Measurements from ENCODE around the gene B3GNT8. TPM values are rescaled to one million over a fixed set of nuclear protein-coding genes. Genes with fewer than 3 reads are reported as not detected.
"Not testable (repeated sequence)": the region's sequence is repeated elsewhere in the genome, so short reads cannot be mapped to it uniquely, and the experiment has no call there.

B3GNT8 gene
- total RNA-seq, 1 donor from 2014 or later: 2.8 TPM

DNA sequence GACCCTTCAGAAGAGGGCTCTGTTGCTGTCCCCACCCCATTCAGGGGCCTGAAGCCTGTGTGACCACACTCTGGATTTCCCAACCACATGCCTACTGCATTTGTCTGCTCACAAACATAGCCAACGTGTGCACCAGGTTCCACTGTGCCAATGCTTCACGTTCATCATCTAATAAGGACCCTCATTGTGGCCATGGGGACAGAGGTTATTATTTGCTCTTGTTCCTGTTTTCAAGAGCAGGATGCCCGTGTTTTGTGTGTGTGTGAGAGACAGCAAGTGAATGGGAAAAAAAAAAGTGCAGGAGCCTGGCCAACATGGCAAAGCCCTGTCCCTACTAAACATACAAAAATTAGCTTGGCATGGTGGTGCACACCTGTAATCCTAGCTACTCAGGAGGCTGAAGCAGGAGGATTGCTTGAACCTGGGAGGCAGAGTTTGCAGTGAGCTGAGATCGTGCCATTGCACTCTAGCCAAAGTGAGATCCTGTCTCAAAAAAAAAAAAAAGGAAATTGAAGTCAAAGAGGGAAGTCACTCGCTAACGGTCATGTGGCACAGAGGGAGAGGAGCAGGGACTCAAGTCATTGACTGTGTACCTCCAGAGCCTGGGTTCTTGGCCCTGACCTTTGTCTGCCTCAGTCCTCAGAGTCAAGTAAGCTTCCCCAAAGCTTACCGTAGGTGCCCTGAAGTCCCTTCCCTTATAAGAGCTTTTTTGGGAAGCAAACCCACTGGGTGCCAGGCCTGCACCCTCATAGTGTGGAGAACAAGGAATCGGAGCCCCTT is 6.9 kb downstream of the B3GNT8 start:
- intact Hi-C loops (cut with micrococcal nuclease): no loop called here

DNA sequence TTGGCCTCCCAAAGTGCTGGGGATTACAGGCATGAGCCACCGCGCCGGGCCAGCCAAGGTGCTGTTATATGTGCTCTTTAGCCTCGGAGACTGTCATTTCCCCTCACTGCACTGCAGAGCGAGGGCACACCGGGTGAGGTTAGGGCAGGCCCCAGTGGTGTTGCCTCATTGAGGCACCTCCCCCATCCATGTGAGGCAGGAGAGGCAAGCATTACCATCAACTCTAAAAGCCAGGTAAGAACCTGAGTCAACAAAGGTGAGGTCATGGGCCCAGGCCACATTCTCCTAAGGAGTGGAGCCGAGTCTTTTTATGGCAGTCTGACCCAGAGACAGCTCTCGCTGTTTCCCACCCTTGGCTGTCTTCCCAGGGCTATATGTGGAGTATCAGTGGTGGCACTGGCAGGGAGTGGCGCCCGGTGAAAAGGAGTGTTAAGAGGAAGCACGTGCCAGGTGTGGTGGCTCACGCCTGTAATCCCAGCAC is 10.9 kb downstream of the B3GNT8 start:
- intact Hi-C loops (cut with micrococcal nuclease): no loop called here

DNA sequence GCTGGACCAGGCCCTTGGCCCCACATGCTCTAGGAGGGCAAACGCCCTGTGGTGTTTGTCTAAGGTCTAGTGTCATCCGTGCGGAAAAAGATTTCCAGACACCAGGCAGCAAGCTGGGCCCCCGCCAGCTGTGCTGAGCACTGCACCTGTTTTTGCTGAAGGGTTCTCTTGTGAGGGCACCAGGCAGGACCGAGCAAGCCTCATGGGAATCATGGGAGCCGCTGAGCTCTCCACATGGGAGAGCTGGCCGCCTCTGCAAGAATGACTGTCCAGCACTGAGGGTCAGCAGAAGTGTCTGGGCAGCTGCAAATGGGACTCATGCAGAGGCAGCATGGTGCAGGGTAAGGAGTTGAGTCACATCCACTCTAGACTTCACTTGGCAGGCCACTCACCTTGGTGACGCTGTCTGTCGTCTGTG is 12.0 kb downstream of the B3GNT8 start:
- intact Hi-C loops (cut with micrococcal nuclease): no loop called here

DNA sequence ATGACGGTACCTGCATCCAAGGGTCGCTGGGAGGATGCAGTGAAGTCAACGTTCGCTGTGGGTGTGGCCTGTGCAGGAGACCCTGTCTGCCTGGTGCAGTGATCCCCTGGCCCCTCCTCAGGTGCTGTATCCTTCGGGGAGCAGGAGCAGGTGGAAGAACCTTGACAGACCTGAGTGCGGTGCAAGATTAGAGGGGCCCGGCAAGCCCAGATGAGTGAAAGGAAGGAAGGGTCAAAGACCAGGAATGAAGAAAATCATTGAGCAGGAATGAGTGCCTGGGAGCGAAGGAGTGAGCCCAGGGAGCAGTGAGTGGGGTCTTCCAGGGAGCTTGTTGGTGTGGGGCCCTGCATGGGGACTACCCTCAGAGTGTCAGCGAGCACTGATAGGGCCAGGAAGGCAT is 12.7 kb downstream of the B3GNT8 start:
- intact Hi-C loops (cut with micrococcal nuclease): no loop called here

DNA sequence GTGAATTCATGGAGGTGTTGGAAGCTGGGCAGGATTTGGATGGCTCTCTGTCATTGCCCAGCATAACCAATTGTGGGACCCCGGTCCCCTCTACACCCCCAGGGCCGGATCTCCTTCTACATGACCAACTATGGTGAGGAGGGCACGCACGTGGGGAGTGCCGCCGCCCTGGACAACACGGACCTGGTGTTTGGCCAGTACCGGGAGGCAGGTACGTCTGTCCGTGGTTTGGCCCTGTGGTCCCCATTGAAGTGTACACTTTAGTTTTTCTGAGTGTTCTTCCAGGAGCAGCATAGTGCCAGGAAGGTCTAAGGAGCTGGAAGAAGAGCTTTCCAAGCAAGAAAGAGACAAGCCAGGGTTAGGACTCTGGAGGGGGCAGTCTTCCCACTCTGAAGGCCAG is 13.2 kb downstream of the B3GNT8 start:
- intact Hi-C loops (cut with micrococcal nuclease): no loop called here

DNA sequence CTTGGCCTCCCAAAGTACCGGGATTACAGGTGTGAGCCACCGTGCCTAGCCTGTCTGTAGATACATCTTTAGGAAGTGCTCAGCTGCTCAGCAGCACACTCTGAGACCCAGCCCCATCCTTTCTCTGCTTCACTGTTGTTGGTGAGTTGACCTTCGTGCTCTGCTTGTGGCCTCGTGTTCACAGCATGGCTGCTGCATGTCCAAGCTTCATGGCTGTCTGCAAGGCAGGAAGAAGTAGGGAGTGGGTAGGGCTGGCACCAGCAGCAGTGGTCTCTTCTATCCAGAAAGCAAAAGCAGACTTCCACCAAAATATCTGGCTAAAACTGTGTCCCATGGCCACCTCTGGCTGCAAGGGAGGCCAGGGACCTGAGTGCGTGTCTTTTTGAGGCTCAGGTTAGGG is 14.2 kb downstream of the B3GNT8 start:
- intact Hi-C loops (cut with micrococcal nuclease): no loop called here

DNA sequence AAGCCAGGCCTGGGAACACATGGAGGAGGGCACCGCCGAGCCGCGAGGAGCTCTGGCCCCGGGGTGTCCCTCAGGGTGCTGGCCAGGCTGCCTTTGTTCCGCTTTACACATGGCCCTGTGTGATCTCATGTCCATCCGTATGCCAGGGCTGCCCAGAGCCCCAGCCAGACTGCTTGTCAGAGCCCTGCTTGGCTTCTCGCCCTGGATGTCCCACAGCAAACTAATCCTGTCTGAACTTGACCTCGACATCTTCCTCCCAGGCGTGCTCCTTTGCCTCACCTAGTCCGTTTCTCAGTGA is 15.3 kb downstream of the B3GNT8 start:
- intact Hi-C loops (cut with micrococcal nuclease): no loop called here

DNA sequence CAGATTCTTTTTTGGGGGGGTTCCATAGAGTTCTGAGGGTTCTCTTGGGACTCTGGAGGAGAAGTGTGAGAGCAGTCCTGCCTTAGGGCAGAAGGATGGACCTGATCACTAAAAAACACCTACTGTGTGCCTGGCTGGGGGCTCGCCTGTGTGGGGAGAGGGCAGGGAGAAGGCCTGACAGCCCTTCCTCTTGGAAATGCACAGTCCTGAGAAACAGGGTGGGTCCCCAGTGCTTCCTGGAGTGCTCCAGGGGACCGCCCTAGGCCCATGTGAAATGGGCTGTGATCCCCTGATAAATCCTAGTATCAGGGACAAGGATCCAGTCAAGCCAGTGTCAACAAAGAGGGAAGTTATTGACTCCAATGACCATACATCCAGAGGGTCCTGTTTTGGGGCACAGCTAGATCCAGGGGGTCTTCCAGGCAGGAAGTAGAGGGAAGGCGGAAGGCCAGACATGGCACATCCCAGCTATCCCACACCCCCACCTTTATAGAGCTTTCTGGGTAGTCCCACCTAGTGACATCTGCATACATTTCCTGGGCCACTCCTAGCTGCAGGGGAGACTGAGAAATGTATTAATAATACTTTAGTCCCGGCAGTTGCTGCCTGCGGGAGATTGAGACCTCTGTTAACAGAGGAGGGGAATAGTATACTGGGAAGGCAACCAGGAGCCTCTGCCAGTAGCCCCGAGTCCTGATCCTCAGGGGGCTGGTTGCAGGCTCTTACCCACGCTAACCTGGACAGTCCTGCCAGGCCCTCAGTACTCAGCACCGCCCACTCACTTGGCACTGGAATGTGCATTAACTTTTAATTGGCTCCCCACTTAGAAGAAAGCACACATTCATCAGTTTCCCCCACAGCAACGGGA is 15.8 kb downstream of the B3GNT8 start:
- intact Hi-C loops (cut with micrococcal nuclease): no loop called here

DNA sequence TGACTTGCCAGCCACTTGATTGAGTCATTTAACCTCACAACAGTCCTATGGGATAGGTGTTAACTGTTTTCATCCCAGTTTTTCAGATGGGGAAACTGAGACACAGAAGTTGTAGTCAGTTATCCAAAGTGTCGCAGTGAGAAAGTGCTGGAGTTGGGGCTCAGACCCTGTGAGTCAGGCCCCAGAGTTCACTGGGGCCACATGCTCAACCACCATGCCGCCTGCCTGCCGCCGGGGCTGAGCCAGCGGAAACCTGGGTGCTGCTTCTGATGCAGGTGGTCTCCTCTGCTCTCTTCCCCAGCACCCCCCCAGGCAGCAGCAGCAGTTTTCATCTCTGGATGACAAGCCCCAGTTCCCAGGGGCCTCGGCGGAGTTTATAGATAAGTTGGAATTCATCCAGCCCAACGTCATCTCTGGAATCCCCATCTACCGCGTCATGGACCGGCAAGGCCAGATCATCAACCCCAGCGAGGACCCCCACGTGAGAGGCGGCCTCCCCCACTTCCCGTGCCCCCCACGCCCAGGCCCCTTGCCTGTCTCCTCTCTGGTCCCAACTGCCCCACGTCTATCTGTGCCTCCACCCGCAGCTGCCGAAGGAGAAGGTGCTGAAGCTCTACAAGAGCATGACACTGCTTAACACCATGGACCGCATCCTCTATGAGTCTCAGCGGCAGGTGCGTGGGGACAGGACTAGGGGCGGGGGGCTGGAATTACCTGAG is 16.7 kb downstream of the B3GNT8 start:
- intact Hi-C loops (cut with micrococcal nuclease): no loop called here

DNA sequence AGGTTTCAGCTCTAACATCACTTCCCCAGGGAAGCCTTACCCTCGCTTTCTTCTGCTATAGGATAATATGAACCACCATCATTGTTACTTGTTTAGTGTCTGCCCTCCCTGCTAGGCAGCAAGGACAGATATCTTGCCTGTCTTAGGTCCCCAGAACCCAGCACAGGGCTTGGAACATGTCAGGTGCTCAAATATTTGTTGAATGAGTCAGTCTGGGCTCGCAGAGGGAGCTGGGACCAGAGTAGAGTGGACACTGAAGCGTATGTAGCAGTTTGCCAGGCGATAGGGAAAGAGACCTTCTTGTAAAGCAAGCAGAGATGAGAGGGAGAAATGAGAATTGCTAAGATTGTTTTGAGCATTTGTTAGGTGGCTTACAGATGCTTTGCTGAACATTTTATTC is 17.9 kb downstream of the B3GNT8 start:
- intact Hi-C loops (cut with micrococcal nuclease): no loop called here

DNA sequence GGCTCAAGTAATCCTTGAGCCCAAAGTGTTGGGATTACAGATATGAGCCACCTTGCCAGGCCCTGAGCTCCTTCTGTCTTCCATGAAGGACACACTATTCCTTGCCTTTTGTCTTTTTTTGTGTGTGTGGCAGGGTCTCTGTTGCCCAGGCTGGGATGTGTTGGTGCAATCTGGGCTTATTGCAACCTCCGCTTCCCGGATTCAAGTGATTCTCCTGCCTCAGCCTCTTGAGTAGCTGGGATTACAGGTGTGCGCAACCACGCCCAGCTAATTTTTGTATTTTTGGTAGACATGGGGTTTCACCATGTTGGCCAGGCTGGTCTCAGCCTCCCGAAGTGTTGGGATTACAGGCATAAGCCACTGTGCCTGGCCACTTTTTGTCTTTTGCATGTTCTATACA is 18.3 kb downstream of the B3GNT8 start:
- intact Hi-C loops (cut with micrococcal nuclease): not testable (repeated sequence)

DNA sequence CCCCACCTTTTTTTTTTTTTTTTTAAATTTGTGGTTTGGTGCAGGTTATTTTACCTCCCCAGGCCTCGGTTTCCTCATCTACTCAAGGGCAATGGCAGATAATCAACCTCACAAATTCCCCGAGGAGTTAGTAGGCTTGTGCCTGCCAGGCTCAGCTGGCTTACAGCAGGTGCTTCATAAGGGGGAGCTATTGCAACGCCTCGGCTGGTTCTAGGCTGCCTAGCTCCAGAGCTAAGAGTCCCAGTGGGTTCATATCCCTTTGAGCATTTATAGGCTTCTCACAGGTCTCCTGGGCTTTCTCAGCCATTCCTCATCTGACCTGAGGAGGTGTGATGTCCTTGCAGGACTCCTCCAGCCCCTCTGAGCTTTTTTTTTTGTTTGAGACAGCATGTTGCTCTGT is 18.9 kb downstream of the B3GNT8 start:
- intact Hi-C loops (cut with micrococcal nuclease): no loop called here

DNA sequence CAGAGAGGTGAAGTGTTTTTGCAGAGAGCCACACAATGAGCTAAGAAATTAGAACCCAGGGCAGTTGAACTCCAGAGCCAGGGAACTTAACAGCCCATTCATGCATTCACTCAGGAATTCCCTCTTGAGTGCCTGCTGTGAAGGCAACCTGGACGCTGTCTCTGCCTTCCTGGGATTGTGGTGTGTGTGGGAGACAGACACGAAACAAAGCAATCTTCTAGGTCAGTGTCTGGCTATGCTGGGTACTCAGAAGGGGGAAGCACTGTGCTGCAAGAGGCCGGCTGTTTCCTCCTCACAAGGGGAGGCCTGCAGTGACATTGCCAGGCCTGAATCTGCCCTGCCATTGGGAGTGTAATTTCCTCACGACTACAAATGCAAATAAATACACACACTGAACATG is 19.9 kb downstream of the B3GNT8 start:
- intact Hi-C loops (cut with micrococcal nuclease): no loop called here

DNA sequence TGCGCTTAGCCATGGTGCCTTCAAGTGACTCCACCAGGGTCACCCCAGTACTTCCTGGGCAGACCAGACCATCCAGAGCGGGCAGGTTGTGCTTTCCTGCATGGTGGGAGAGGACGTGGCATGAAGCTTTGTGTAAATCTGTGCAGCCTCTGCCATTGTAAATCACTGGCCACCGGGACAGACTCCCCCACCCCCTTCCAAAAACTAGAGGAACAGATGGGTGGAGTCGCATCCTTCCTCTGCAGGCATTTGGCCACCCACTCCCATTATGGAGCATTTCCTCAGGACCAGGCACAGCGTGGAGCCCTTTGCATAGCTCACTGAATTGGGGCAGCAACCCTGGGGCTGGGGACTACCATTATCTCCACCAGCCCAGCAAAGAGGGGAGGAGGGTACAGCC is 21.4 kb downstream of the B3GNT8 start:
- intact Hi-C loops (cut with micrococcal nuclease): no loop called here

DNA sequence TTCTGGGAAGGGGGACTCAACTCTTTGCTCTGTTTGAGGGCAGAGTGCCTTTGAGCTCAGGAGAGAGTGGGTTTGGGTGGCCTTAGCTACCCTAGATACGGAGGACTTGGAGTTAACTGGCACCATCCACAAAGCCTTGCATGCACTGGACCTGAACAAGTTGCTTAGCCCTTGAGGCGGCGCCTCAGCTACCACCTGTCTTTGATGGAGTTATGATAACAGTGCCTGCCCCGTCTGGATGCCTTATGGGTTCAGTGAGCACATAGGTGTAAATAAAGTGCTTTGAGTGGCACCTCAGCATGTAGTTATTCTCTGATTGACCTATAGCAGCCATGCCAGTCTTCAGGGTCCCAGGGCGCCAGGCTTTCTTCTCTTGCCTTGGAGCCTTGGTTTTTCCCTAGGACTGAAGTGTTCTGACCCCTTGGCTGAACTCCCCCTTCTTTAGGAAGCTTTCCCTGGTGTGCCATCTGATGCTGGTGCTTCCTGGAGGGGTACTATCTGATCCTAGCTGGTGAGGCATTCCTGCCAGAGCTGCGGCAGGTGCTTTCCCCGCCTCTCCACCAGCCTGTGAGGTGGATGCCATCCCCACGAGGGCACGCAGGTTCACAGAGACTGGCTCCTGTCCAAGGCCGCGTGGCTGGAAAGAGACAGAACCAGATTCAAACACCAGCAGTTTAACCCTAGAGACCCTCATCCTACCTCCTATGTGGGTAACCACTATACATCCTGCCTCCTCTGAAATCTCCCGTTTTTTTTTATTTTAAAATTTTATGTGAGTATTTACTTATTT is 23.8 kb downstream of the B3GNT8 start:
- intact Hi-C loops (cut with micrococcal nuclease): no loop called here

DNA sequence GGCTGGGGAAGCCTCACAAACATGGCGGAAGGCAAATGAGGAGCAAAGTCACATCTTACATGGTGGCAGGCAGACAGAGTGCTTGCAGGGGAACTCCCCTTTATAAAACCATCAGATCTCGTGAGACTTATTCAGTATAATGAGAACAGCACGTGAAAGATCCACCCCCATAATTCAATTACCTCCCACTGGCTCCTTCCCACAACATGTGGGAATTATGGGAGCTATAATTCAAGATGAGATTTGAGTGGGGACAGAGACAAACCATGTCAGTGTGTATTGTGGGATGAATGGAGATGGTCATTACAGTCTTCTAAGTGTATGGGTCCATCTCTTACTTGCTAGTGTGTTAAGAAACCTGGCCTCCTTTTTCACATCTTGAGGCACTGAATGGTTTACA is 25.2 kb downstream of the B3GNT8 start:
- intact Hi-C loops (cut with micrococcal nuclease): no loop called here

DNA sequence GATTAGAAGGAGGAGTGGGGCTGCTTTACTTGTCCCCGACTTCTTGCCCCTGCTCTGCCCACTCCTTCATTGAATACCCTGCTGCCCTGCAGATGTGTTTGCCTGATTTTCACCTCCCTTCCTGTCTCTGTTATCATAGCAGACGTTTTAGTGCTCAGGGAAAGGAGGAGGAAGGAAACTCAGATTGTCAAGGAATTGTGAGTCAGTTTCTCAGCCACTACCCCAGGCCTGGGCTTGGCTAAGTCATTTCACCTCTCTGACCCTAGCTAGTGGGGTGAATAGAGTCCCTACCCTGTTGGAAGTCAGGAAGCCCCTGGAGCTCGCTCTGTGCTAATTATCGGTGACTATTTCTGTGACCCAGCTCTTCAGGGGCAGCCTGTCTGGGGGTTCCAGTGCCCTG is 25.7 kb downstream of the B3GNT8 start:
- intact Hi-C loops (cut with micrococcal nuclease): no loop called here

DNA sequence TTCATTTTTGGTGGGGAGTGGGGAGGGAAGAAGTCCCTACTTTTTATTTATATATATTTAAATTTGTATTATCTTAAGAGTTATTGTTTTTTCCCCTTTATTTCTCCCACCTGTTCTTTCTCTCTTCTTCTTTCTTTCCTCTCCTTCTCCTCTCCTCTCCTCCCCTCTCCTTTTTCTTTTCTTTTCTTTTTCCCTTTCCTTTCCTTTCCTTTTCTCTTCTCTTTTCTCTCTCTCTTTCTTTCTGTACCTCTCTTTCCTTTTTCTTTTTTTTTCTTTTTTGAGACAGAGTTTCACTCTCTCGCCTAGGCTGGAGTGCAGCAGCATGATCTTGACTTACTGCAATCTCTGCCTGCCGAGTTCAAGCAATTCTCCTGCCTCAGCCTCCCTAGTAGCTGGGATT is 27.6 kb downstream of the B3GNT8 start:
- intact Hi-C loops (cut with micrococcal nuclease): loop anchor here (10.0 kb wide), 1 partner anchor 685 kb away; the partner anchor contains the start of genes COQ8B and ITPKC

DNA sequence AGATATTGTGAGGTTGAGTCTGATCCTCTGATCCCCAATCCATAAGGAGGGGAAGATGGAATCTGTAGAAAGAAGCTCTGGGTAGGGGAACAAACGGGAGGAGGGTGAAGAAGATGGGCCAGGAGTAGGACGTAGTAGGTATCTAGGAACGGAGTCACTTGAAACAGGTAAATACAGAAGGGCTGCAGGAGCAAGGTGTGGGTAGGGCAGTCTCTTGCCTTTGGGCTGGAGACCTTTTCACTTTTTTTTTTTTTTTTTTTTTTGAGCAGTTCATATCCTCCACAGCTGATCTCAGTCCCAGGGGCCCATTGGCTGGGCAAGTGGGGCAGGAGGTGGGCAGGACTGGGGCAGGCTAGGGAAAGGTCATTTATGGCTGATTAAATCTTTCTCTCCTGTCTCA is 28.1 kb downstream of the B3GNT8 start:
- intact Hi-C loops (cut with micrococcal nuclease): loop anchor here (10.0 kb wide), 1 partner anchor 684 kb away; the partner anchor contains the start of genes COQ8B and ITPKC

DNA sequence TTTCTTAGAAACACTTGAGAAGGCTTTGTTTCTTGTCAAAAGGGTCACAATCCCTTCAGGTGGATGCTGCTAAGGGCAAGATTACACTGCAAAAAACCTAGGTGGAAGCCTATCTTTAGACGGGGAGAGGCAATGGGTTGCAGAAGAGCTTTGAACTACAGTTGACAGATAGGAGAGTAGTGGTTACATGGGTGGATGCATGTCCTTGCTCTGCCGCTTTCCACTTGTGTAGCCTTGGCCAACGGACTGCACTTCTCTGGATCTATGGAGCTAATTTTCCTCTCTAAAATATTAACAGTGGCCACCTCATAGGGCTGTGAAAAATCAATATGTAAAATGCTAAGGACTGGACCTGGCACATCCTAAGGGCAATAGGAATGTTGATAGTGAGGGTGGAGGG is 28.6 kb downstream of the B3GNT8 start:
- intact Hi-C loops (cut with micrococcal nuclease): loop anchor here (10.0 kb wide), 1 partner anchor 684 kb away; the partner anchor contains the start of genes COQ8B and ITPKC

DNA sequence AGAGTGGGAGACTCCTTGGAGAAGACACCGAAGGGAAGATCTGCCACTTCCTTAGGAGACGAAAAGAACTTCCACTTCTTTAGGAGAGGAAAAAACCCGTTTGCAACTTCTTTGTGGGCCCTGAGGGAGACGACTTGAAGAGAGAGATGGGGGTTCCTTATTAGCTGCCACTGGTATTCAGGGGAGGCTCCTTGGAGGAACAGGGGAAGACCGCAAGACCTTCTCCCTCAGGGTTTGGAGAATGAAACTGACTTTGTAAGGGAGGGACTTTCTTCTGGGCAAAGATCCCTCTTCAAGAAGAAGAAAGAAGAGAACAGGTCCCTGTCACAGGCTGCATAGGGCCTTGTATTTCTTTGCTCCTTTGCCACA is 29.1 kb downstream of the B3GNT8 start:
- intact Hi-C loops (cut with micrococcal nuclease): loop anchor here (10.0 kb wide), 1 partner anchor 683 kb away; the partner anchor contains the start of genes COQ8B and ITPKC

Data from T-helper 2 cell treated with Interferon-gamma antibody and Interleukin-4, amounts not matched to agents 100 ng/mL and 5 ng/mL, for 36 hours (primary cell).